HG02571 (cell line): ENCODE measurements around the gene RANBP3.

Experiments used
- ATAC-seq: cut with Tn5 transposase; IDR thresholded peaks from one replicate; pipeline ENCODE4 v1.9.1; 2021; ENCODE audit warnings: mild to moderate bottlenecking, moderate library complexity; ENCODE audit not compliant: unreplicated experiment

RANBP3 gene

GRCh38 chr19:5932146-5932545 is 45.8 kb downstream of the RANBP3 start:
- no peak for ATAC-seq

DNA sequence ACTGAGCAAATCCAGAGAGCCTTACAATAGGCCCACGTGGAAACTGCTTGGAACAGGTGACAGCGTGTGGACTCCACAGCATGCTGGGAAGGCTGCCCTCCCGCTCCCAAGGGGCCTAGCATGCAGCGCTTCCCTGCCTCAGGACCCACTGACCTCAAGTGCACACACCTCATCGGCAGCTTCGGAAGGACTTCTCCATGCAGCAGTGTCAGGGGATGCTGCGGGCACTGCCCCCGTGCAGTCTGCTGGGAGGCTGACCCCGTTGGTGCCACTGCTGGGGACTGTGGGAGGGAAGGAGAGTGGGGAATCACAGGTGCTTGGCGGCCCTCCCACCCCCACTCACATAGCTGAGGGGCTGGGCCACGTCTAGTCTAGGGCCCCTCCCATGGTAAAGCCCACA is 46.7 kb downstream of the RANBP3 start:
- ATAC-seq: no peak

GRCh38 chr19:5929625-5930024 is 48.3 kb downstream of the RANBP3 start:
- ATAC-seq: no peak

DNA sequence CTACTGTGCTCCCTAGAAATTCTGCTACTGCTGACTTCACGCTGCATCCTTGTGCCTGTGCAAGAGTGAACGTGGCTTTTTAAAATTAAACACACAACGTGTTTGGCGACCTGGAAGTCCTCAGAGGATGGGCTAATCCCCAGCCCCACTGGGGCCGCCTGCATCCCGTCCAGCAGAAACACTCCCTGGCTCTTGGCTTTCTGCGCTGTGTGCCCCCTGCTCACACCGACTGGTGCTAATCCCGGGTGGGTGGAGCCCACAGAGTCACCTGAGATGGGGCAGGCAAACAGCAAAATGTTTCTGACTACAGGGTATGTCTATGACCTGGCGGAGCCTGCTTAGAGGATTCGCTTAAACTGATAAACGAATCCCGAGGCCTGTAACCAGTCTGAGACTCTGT is 48.8 kb downstream of the RANBP3 start:
- ATAC-seq: no peak

GRCh38 chr19:5927441-5927821 is 50.5 kb downstream of the RANBP3 start:
- ATAC-seq: no peak

DNA sequence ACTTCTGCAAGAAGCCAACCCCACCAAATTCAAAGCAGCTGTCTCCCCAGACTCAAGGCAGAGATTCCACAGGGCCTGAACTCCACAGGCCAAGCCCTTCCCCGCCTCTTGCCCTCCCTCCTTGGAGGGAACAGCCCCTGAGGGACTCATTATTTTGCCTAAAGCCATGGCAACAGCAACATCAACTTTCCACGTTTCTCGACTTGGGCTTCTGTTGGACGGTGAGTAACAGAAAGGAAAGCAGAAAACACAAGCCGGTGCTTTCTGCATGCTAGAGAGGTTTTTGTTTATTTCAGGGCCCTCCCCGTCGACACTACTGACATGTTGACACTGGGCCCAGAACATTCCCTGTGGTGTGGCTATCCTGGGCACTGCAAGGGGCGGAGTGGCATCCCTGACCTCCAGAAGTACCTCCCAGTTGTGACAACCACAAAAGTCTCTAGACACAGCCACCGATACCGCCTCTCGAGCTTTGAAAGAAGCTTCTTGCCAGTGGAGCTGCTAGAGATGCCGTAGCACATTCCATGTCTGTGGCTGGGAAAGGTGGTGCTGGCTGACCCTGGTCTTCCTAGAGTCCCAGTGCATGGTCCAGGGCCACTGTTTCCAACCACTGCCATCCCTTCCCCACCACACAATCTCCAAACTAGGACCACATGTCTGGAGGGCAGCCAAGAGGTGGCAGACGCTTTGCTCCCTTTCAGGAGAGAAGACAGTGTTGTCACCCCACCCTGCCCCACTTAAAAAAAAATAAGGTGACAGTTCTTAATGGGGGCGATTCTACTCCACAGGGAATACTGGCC is 51.1 kb downstream of the RANBP3 start:
- ATAC-seq: no peak

GRCh38 chr19:5925830-5926427 is 52.0 kb downstream of the RANBP3 start:
- ATAC-seq: no peak

GRCh38 chr19:5923356-5923755 is 54.6 kb downstream of the RANBP3 start:
- no peak for ATAC-seq

DNA sequence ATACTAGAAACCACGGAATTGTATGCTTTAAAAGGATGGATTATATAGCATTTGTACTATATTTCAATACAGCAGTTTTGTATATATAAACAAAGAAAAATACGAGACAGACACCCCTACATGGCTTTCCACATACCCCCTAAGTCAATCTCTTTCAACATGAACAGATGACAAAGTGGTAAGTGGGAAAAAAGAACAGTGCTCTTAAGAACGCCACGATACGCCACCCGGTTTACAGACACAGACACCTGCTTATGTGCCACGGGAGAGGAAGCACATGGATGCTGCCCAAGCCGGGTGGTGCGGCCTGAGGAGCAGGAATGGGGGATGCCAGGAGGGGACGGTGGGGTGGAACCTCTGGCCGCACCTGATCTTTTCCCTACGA is 55.8 kb downstream of the RANBP3 start:
- no peak for ATAC-seq

- no peak for ATAC-seq
Observed at GRCh38 chr19:5921516-5922160, 56.3 kb downstream of the RANBP3 start.

GRCh38 chr19:5918463-5919079 is 59.4 kb downstream of the RANBP3 start:
- no peak for ATAC-seq

GRCh38 chr19:5917431-5918107 is 60.4 kb downstream of the RANBP3 start:
- no peak for ATAC-seq

GRCh38 chr19:5916181-5916708 is 61.7 kb downstream of the RANBP3 start:
- no peak for ATAC-seq

- no peak for ATAC-seq
Observed at GRCh38 chr19:5915782-5916165, 62.2 kb downstream of the RANBP3 start.

GRCh38 chr19:5914946-5915781 is 62.8 kb downstream of the RANBP3 start:
- no peak for ATAC-seq

GRCh38 chr19:5914358-5914774 is 63.6 kb downstream of the RANBP3 start:
- no peak for ATAC-seq

GRCh38 chr19:5913739-5914357 is 64.1 kb downstream of the RANBP3 start, which contains the start of gene CAPS:
Gene CAPS (plus strand): TSS chr19:5914254. CDS start chr19:5914407, 153 bp downstream.
- ATAC-seq: no peak

- no peak for ATAC-seq
Observed at GRCh38 chr19:5911366-5911765, 66.6 kb downstream of the RANBP3 start.

DNA sequence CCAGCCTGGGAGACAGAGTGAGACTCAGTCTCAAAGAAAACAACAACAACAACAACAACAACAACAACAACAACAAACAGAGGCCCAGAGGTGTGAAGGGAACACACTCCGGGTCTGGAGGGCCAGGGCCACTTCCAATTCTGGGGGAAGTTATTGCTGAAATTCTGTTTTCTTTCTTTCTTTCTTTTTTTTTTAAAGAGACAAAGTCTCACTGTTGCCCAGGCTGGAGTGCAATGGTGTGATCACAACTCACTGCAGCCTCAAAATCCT is 67.4 kb downstream of the RANBP3 start:
- ATAC-seq: no peak
